ENCODE data around the gene SSBP2.

DNA sequence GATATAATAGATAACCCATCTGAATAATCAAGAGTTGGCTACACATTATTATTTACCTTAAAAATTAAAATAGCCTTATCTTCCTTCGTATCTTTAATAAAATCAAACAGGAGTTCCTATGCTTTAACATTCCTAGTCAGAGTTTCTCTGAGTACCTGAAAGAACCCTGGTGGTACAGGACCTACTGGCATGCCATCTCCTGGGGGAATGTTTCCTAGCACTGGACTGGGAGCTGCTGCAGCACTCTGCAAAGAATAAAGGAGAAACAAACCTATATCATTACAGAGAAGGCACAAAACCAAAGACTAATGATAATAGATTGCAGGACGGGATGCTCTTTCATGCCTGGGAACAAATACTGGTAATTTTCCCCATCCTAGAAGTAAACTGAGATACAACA lies 237.4 kb downstream of the SSBP2 start:
- TF ChIP-seq SIX5 (IDR thresholded peaks at IDR 0.05; ENCODE audit: low read depth, low read length) (no peak), CEBPB (IDR thresholded peaks at IDR 0.05; ENCODE audit: low read depth, low read length) (no peak), CTBP2 (IDR thresholded peaks at IDR 0.05; ENCODE audit: borderline replicate concordance, insufficient read depth, insufficient read length, low read length) (no peak), CHD2 (IDR thresholded peaks at IDR 0.05; ENCODE audit: low read length) (no peak), SP4 (IDR thresholded peaks at IDR 0.05; ENCODE audit: low read length) (no peak), RNF2 (IDR thresholded peaks at IDR 0.05; ENCODE audit: borderline replicate concordance, low read depth, low read length, missing control alignments, poor library complexity, severe bottlenecking) (no peak), POLR2A (IDR thresholded peaks at IDR 0.05; ENCODE audit: control extremely low read depth in 1 of 2, low read depth in 2 of 2, low read length in 2 of 2) (no peak), MAFK (IDR thresholded peaks at IDR 0.05; ENCODE audit: low read depth, low read length) (no peak)
- TF ChIP-seq, protein P1, sequence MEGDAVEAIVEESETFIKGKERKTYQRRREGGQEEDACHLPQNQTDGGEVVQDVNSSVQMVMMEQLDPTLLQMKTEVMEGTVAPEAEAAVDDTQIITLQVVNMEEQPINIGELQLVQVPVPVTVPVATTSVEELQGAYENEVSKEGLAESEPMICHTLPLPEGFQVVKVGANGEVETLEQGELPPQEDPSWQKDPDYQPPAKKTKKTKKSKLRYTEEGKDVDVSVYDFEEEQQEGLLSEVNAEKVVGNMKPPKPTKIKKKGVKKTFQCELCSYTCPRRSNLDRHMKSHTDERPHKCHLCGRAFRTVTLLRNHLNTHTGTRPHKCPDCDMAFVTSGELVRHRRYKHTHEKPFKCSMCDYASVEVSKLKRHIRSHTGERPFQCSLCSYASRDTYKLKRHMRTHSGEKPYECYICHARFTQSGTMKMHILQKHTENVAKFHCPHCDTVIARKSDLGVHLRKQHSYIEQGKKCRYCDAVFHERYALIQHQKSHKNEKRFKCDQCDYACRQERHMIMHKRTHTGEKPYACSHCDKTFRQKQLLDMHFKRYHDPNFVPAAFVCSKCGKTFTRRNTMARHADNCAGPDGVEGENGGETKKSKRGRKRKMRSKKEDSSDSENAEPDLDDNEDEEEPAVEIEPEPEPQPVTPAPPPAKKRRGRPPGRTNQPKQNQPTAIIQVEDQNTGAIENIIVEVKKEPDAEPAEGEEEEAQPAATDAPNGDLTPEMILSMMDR (IDR thresholded peaks at IDR 0.05; ENCODE audit: control extremely low read depth in 1 of 3, insufficient read depth in 1 of 3, low read depth in 1 of 3, low read length in 3 of 3), result peak in 2 of 3 experiments; percentile 20 to 22; a peak in 1 of 4 replicates
- TF ChIP-seq, protein P2, sequence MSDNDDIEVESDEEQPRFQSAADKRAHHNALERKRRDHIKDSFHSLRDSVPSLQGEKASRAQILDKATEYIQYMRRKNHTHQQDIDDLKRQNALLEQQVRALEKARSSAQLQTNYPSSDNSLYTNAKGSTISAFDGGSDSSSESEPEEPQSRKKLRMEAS (IDR thresholded peaks at IDR 0.05), result no peak
- TF ChIP-seq, protein P3, sequence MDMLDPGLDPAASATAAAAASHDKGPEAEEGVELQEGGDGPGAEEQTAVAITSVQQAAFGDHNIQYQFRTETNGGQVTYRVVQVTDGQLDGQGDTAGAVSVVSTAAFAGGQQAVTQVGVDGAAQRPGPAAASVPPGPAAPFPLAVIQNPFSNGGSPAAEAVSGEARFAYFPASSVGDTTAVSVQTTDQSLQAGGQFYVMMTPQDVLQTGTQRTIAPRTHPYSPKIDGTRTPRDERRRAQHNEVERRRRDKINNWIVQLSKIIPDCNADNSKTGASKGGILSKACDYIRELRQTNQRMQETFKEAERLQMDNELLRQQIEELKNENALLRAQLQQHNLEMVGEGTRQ (IDR thresholded peaks at IDR 0.05; ENCODE audit: low read length), result no peak
